NCI-H1930 (cell line): ENCODE results near the gene CCL18.
"Not testable (repeated sequence)": the region's sequence is repeated elsewhere in the genome, so short reads cannot be mapped to it uniquely, and the experiment has no call there.

Source experiments
- DNase-seq, 2 experiments: peaks; one replicate each; lab custom pipeline; 2025; lab: John Stamatoyannopoulos, UW

Gene CCL18, protein sequence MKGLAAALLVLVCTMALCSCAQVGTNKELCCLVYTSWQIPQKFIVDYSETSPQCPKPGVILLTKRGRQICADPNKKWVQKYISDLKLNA

DNA sequence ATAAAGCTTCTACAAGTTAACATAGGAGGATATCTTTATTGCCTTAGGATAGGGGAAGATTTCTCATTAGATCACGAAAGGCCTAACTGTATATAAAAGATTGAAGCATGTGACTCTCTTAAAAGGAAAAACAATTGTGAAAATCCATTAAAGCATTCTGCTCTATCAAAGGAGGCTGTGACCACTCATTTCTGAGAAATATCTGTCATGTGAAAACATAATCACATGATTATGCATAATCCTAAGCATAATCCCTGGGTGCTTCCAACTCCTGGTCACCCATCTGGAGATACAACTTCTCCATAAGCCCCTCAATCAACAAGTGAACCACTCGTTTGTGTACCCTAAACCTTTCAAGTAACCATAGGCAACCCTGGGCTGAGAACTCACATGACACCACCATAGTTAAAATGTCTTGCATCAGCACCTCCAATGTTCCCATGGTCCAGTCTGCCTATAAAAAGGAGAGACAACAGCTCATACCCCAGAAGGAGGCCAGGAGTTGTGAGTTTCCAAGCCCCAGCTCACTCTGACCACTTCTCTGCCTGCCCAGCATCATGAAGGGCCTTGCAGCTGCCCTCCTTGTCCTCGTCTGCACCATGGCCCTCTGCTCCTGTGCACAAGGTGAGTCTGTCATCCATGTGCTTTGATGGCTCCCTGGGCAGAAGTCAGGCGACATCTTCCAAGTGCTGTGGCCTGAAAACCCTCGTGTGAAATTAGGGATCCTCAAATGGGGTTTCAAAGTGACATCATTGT lies at the start of gene CCL18:
TSS of gene CCL18 (plus strand) at position 487 of the 756 bp plus-strand sequence. CDS start at position 558, 71 bp downstream.
- DNase-seq, result no peak

DNA sequence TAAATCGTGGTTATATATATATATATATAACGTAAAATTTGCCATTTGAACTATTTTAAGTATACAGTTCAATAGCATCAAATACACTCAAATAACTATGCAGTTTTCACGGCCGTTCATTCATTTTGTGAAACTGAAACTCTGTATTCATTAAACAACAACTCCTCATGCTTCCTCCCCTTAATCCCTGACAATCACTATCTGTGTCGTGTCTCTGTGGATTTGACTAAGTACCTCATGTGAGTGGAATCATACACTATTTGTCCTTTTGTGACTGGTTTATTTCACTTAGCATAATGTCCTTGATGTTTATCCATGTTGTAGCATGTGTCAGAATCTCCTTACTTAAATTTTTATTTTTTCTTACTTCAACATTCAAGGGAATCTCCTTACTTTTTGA lies 49.1 kb upstream of the CCL18 start:
- no peak for DNase-seq

DNA sequence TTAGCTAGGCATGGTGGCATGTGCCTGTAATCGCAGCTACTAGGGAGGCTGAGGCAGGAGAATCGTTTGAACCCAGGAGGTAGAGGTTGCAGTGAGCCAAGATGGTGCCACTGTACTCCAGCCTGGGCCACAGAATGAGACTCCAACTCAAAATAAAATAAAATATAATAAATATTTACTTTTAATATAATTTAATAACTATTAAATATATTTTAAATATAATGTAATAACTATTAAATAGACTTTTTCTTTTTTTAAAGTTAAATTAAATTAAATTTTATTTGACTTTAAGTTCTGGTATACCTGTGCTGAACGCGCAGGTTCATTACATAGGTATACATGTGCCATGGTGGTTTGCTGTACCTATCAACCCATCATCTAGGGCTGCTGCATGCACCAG lies 48.2 kb upstream of the CCL18 start:
- not testable (repeated sequence) for DNase-seq

DNA sequence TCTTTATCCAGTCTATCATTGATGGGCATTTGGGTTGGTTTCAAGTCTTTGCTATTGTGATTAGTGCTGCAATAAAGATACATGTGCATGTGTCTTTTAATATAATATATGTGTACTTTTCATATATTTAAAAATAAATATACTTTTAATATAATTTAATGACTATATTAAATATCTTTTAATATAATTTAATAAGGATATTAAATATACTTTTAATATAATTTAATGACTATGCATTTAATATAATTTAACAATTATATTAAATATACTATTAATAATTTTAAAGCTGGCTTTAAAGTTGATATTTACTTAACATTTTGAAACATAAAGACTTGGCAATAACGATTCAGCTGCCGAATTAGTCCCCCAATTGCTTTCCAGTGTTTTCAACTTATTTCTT lies 47.5 kb upstream of the CCL18 start:
- no peak for DNase-seq

DNA sequence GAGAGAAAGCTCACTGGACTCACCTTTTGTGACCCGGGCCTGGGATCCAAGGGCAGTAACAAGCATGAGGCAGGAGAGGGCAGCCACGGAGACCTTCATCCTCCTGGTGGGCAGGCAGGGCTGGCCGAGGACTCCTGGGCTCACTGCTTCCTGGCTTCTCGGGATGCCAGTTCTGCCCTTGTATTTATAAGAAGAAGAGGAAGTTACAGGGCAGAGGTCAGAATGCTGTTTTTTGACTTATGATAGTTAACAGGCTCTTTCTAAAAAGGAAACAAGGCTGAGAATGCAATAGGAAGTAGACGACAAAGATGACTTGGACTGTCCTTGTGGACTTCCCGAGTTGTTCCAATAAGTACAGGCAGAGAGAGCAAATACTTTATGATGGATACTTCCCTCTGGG lies 46.3 kb upstream of the CCL18 start, which contains the start of gene CCL23:
TSS of gene CCL23 (minus strand) at position 174 of the 400 bp plus-strand sequence. CDS start at position 99, 75 bp downstream.
- DNase-seq, result no peak

DNA sequence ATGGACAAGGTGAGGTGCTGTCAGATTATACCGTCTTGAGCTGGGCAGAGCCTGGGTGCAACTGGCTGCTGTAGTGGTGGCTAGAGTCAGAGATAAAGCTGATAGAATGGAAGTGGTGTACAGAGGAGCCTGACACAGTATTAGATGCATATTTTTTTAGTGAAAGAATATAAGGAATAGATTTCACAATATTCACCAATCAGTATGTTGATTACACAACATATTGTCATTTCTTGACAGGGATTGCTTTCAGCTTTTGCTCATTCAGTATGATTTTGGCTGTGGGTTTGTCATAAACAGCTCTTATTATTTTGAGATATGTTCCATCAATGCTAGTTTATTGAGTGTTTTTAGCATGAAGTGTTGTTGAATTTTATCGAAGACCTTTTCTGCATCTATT lies 44.6 kb upstream of the CCL18 start:
- no peak for DNase-seq

DNA sequence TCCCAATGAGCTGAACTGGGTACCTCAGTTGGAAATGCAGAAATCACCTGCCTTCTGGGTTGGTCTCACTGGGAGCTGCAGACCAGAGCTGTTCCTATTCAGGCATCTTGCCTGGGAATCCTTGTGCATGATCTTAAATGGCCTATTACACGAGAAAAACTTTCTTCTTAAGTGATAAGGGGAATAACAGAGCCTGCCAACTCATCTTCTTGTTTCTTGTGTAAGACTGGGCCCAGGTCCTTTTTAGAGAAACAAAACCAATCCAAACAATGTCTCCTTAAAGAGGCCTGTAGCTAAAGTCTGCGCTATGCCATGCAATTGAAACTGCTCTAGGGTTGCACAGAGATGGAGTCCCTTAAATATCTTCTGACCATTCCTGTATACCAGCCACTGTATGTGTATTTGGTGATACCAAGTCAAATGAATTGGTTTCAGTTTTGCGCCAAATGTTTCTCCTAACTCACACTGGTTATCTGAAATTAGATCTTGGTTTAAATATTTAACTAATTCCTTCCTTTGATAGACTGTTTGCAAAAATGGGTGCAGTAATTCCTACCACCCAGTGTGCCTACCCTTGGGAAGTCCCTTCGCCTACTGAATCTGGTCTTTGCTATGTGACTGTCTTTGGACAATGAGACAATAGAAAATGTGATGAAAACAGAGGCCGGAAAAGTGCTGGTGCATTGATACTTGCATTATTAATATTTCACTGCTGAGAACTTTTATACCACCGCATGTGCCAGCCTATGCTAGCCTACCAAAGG lies 39.8 kb upstream of the CCL18 start:
- DNase-seq, result no peak

DNA sequence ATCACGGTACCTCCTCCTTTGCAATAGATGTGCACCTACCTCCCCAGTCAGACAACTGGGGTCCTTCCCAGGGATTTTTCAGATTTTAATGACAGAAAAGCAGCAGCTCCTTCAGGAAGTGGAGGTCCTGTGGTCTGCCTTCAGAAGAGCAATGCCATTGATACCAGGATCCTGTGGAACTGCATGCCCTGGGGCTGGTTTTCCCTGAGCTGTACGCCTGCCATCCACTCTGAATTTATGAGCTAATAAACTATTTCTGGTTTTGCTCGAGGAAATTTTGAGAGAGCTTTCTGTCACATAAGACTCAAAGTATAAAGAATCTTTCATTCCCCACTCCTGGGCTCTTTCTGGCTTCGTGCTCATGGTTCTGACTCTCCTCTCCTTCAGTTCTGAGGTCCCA lies 36.3 kb upstream of the CCL18 start:
- no peak for DNase-seq

DNA sequence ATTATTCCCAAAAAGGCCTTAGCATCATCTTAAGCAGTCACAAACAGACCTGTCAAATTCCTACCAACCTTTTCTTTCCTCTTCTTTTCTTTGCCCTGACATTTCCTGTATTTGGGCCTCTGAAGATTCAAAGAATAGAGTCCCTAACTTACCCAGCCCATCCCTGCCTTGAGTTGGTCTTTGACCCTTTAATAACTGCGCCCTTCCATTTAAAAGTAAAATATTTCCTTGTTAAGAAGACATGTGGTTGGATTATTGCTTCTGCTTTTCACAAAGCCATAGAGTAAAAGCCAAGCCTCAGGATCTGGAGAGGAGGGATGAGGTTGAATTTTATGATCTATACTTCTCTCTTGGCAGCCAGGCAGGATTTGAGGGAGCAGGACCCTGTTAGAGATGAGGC lies 33.1 kb upstream of the CCL18 start:
- DNase-seq, result no peak

DNA sequence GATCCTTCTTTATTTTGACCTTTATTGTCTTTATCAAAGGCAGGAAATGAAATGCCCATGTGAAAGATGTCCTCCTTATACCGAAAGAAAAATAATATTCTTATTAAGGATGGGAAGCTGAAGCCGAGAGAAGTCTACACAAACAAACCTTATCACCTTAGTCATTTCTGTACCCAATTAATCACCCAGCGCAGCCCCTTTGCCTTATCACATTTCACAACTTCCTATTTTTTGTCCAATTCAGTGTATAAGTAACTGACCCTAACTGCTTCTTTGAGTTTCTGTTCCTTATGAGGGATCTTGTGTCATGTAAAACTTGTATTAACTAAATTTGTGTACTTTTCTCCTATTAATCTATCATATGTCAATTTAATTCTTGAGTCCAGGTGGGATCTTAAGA lies 29.9 kb upstream of the CCL18 start:
- no peak for DNase-seq

DNA sequence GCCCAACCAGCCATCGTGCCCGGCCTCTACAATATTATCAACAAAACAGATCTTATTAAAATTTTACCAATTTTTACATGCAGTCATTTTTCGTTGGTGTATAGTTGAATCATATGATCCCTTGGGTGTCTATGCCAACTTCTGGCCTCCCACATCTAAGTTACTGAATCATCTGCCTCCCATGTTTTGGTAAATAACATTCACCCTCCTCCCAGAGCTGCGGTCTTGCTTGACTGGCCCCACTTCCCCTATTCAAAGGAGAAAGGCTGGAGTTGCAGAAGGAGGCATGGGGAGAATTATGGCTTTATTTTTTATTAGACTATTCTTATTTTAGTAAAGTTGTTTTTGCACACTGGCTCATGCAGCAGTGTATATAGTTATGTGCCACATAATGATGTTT lies 27.8 kb upstream of the CCL18 start:
- DNase-seq, result no peak

DNA sequence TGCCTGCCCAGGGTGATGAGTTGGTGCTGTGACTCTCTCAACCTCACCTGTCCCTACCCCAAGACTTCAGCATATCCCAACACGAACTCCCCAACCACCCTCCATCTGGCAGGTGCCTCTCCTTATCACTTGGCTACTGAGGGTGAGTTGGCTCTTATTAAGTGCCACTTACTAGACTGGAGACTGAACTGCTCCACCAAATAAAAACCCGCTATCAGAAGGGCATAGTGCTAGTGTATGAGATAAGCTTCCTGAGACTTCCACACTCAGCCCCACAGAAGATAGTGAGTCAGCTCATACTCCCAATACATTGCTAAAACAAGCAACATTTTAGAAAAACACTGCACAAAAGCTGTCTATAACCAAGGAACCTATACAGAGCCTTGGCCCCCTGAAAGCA lies 16.0 kb upstream of the CCL18 start:
- no peak for DNase-seq

DNA sequence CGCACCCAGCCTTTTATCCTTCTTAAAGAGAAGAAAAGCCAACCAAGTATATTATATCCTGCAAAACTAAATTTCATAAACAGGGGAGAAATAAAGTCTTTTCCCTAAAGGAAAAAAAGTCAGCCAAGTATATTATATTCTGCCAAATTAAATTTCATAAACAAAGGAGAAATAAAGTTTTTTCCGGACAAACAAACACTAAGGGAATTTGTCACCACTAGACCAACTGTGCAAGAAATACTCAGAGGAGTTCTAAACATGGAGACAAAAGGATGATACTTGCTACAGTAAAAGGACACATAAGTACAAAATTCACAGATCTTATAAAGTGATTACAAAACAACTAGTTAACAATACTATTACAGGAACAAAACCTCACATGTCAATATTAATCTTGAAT lies 14.4 kb upstream of the CCL18 start:
- DNase-seq, result no peak

DNA sequence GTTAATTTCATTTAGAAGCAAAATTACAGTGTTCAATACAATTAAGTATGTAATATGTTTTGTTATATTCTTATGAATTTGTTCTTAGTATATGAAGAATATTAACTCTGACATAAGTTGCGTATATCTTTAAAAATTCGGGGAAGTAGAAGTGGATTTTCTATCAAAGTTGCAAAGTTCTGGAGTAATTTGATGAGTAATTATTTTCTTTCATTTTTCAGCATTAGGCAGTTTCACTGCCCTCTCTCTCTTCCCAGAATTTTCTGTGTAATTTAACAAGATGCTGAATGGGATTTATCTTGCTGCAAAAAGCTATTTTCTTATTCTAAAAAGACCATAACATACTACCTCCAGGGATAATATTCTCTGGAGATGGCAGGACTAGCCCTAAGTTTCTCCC lies 8.9 kb upstream of the CCL18 start:
- no peak for DNase-seq

DNA sequence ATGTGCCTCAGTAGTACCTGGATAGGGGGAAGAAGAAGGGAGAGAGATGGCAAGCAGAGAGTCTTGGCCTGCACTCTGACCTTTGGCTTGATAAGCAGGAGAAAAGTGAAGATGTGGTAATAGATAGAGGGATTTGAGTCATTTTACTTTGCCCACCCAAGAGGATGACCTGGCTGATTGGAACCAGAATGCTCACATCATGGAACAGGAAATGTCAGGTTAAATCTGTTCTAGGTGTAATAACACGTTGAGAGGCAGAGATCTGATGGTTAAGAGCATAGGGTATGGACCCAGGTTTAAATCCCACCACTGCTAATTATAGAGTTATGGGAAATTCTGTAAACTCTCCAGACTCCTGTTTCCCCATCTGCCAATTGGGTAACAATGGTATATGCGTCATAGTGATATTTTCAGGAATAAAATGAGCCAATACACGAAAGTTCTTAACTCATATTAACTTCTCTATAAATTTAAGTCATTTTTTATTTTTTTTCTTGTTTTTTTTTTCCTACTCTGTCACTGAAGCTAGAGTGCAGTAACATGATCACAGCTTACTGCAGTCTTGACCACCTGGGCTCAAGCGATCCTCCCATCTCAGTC lies 8.1 kb upstream of the CCL18 start:
- no peak for DNase-seq

DNA sequence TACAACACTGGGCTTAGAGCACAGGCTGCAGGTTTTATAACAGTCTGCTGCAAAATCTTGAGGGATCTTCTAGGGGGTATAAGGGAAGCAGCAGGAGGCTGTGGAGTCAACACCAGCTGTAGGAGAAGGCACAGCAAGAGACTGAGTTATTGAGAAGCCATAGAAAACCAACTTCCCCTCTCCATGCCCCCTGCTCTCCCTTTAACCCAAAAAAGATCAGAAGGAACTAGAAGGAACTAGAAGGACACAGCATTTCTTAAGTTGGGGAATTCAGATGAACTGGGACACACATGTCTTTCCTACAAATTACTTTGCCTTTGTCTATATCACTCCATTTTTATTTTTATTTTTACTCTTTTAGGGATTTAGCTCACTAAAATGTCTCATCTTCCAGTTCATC lies 6.2 kb upstream of the CCL18 start:
- no peak for DNase-seq

DNA sequence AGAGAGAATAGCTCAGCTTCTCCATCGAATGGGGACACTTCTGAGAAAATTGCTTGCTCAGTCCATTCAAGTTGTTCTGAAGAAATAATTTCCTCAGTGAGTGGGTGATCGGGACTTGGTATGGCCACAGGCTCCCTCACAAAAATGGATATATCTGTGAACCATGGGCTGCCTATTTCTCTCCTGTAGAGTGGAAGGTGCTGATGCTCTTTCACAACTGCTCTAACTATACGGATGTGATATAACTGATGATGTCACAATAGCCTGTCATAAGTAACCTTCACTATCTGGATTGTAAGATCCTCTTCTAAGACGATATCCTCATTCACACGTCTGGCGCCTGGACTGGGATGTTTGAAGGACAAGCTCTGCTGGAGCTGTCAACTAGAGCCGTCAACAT lies 4.7 kb upstream of the CCL18 start:
- DNase-seq, result no peak

DNA sequence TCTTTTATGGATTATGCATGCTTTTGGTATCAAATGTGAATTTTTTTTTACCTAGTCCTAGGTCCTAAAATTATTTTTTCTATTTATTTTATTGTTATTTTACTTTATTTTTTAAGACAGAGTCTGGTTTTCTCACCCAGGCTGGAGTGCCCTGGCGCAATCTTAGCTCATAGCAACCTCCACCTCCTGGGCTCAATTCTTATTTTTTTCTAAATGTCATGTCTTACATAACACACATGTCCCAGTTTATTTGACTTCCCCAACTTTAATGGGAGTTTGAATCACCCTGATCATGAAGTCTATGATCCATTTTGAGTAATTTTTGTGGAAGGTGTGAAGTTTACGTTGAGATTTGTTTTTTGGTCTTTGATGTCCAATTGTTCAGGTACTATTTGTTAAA lies 3.3 kb upstream of the CCL18 start:
- DNase-seq, result no peak

DNA sequence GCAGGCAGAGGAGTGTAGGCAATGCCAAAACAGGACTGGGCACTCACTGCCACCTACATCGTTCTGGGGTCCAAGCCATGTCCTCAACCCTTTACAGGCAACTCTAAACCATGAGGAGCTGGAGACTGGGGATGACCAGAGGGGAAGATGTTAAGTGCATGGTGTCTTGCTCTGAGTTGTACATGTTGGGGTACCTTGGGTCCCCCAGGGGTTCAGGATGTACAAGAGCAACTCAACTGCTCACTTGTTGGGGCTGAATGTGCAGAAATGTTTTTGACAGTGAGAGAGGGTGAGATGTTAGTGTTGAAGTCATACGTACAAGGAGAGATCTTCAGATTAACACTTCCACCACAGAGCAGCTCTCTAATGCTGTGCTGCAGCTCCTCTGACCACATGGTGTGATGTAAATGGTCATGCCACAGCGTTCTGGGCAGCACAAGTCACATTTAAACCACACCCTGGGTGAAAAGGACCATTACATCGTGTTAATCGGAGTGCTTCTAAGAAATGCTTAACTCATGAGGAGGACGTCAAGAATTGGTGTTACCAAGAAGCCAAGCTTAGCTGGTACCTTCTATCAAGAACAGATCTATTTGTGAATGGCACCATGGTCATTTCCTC lies 2.4 kb downstream of the CCL18 start:
- DNase-seq, result no peak

DNA sequence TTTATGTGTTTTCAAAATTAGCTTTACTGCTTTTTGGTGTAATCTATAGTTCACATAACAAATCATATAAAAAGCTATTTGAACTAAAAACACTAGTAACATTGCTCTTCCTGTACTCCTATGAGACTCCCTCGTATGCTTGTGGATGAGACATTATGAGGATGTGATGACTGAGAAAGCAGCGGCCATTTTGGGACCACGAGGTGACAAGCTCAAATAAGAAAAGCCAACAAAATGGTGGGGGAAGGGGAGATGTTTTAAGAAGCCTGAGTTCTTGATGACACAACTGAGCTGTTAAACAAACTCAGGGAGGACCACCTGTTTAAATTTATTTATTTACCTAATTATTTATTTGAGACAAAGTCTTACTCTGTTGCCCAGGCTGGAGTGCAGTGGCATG lies 4.5 kb downstream of the CCL18 start:
- DNase-seq, result no peak

DNA sequence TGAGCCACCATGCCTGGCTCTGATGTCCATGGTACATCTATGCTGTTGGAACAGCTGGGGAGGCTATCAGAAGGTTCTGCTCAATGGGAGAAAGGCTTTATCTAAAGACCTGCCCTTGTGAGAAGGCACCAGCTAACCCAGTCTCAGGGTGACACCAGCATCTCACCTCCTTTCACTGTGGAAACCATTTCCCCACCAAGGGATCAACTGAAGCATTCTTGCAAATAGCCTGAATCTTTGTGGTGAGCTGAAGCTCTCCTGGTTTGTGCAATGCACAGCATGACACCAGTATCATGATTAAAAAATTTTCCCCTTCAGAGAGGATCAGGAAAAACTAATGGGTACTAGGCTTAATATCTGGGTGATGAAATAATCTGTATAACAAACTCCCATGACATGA lies 5.1 kb downstream of the CCL18 start:
- no peak for DNase-seq

DNA sequence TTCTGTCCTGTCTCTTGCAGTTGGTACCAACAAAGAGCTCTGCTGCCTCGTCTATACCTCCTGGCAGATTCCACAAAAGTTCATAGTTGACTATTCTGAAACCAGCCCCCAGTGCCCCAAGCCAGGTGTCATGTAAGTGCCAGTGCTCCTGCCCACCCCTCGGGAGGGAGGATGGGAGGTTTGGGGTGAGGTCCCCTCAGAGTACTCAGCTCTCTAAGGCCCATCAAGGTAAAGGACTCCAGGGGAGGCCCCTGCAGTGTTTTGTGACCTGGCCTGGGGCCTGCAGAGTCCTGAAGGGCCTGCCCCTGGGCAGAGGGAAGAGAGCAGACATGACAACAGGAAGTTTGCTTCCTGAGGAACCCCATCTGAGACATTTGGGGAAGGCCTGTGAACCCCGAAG lies 6.4 kb downstream of the CCL18 start:
- no peak for DNase-seq

DNA sequence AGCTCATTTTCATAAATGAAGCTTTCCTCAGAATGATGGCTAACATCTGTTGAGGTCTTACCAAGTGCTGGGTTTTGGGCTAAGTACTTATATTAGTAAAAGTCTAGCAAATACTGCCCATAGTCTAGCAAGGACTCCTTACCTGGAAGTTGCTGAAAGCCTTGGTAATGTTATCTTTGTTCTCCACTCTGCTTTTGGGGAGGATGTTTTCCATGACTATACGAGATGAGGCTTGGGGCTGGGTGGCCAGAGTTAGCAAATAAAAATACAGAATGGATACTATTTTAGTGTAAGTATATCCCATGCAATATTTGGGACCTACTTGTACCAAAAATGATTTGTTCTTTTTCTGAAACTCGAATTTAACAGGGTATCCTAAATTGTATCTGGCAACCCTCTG lies 7.7 kb downstream of the CCL18 start:
- DNase-seq, result no peak
